Glutamatergic neuron (in vitro differentiated cells): ENCODE measurements around the gene CCDC18. TPM values are rescaled to one million over a fixed set of nuclear protein-coding genes. Genes with fewer than 3 reads are reported as not detected.

ENCODE experiments used
- DNase-seq: peaks from one replicate; pipeline ENCODE4 v3.0.0; 2022
- H3K27ac Mint-ChIP-seq: one replicate; pipeline ENCODE4 v1.8.0; 2020; ENCODE audit warnings: mild to moderate bottlenecking, mixed read lengths, inconsistent platforms; ENCODE audit not compliant: unreplicated experiment
- H3K27me3 Mint-ChIP-seq: one replicate; pipeline ENCODE4 v1.8.0; 2020; ENCODE audit warnings: mild to moderate bottlenecking, moderate library complexity, mixed read lengths, inconsistent platforms; ENCODE audit not compliant: unreplicated experiment
- H3K36me3 Mint-ChIP-seq: one replicate; pipeline ENCODE4 v1.8.0; 2020; ENCODE audit warnings: mild to moderate bottlenecking, mixed read lengths, inconsistent platforms; ENCODE audit not compliant: unreplicated experiment
- H3K4me1 Mint-ChIP-seq: one replicate; pipeline ENCODE4 v1.8.0; 2020; ENCODE audit warnings: mild to moderate bottlenecking, low read depth, mixed read lengths, inconsistent platforms; ENCODE audit not compliant: unreplicated experiment
- H3K4me3 Mint-ChIP-seq: one replicate; pipeline ENCODE4 v1.8.0; 2020; ENCODE audit warnings: mild to moderate bottlenecking, mixed read lengths, inconsistent platforms; ENCODE audit not compliant: unreplicated experiment
- H3K9me3 Mint-ChIP-seq: one replicate; pipeline ENCODE4 v1.8.0; 2020; ENCODE audit warnings: mild to moderate bottlenecking, moderate library complexity, mixed read lengths, inconsistent platforms; ENCODE audit not compliant: unreplicated experiment
- total RNA-seq: library from RNA; stranded (reverse); fragmentation: NEBNext Ultra II Directional; extraction: Animal tissue kit (Norgen Biotek cat#: 25700); gene quantifications from one replicate; pipeline ENCODE4 v1.2.1, GENCODE V29; 2021; ENCODE audit not compliant: unreplicated experiment
- TF ChIP-seq, protein P1 (sequence below): fragments of 200-600 bp; sonication (generic); IDR thresholded peaks from one replicate; pipeline ENCODE4 v1.5.0; 2021; ENCODE audit not compliant: partially characterized antibody, unreplicated experiment

The CCDC18 gene
- total RNA-seq, 1 donor from 2014 or later, result 9.9 TPM

DNA sequence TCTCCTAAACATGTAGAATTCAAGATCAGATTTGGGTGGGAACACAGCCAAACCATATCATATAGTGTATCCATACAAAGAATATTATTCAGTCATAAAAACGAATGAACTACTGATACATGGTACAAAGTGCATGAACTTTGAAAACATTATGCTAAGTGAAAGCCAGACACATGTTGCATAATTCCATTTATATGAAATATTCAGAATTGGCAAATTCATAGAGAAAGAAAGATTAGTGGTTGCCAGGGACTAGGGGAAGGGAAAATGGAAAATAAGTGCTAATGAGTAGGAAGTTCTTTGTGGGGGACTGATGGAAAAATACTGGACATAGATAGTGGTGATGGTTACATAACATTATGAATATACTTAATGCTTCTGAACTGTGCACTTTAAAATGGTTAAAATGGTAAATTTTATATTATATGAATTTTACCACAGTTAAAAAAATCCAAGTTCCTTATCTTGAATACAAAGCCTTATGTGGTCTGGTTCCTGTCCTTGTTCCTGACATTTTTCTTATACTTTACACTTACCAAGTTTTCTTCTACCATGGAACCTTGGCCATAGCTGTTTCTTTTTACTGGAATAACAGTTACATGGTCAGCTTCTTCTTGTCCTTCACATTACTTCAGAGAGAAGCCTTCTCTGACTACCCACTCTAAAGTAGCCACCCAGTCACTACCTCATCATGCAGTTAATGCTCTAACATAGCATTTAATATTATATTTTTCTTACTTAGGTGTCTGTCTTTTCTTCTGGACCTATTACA, 64.0 kb downstream of the CCDC18 start:
- Mint-ChIP-seq H3K27ac (no peak overlapping the region), H3K36me3 (peaks cover 26% of the 10 kb centered on the region), H3K4me1 (no peaks in the 10 kb centered on the region), H3K27me3 (peaks cover 3% of the 10 kb centered on the region), H3K4me3 (no peak overlapping the region), H3K9me3 (peaks cover 6% of the 10 kb centered on the region)
- no peak for DNase-seq
- TF ChIP-seq, protein P1, sequence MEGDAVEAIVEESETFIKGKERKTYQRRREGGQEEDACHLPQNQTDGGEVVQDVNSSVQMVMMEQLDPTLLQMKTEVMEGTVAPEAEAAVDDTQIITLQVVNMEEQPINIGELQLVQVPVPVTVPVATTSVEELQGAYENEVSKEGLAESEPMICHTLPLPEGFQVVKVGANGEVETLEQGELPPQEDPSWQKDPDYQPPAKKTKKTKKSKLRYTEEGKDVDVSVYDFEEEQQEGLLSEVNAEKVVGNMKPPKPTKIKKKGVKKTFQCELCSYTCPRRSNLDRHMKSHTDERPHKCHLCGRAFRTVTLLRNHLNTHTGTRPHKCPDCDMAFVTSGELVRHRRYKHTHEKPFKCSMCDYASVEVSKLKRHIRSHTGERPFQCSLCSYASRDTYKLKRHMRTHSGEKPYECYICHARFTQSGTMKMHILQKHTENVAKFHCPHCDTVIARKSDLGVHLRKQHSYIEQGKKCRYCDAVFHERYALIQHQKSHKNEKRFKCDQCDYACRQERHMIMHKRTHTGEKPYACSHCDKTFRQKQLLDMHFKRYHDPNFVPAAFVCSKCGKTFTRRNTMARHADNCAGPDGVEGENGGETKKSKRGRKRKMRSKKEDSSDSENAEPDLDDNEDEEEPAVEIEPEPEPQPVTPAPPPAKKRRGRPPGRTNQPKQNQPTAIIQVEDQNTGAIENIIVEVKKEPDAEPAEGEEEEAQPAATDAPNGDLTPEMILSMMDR, result no peak

DNA sequence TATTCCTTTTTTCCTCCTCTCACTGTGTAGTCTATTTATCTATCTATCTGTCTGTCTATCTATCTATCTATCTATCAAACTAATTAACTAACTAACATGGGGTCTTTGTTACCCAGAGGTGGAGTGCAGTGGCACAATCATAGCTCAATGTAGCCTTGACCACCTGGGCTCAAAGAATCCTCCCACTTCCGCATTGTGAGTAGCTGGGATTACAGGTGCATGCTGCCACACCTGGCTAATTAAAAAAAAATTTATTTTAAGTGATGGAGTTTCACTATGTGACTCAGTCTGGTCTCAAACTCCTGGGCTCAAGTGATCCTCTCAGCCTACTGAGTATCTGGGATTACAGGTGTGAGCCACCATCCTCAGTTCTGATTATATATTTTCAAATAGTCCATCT, 71.4 kb downstream of the CCDC18 start:
- Mint-ChIP-seq H3K9me3 (peaks cover 4% of the 10 kb centered on the region), H3K4me1 (no peaks in the 10 kb centered on the region), H3K27ac (no peak overlapping the region), H3K4me3 (no peak overlapping the region), H3K36me3 (peaks cover 21% of the 10 kb centered on the region), H3K27me3 (peaks cover 1% of the 10 kb centered on the region)
- TF ChIP-seq, protein P1, result no peak
- DNase-seq, result no peak

DNA sequence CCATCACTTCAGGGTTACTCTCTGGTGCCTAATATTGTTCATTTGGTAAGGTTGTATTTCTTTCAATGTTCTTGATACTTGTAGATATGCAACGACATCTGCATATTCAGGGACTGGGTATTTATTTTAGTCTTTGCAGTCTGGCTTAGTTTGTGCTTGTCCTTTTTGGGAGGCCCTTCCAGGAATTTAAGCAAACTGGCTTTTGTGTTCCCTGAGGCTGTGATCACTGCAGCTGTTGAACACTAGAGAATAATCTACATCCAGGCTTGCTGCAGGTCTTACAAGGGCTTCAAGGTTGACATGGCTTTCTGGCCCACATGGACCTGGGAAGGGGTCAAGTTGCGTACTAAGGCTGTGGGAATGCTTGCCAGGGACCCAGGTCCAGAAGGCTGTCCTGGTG, 72.1 kb downstream of the CCDC18 start:
- Mint-ChIP-seq H3K27me3 (peaks cover 1% of the 10 kb centered on the region), H3K4me1 (no peaks in the 10 kb centered on the region), H3K36me3 (peaks cover 21% of the 10 kb centered on the region), H3K4me3 (no peak overlapping the region), H3K9me3 (peaks cover 4% of the 10 kb centered on the region), H3K27ac (no peak overlapping the region)
- no peak for DNase-seq
- TF ChIP-seq, protein P1, result no peak

DNA sequence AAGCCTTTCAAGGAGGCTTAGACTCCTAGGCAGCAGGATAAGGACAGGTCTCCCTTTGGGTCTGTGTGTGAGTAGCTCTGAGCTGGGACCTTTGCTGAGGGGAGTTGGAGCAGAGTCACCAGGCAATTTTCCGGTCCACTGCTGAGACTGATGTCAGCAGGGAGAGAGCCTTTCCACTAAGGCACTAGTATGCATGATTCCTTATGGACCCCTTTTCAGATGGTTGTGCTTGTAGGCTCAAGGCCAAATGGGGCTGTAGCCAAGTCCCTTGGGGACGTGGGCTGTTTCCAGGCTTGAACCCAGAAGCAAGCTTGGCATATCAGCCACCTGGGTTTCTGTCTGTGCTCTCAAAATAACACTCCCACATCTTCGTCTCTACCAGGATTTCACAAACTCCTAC, 73.0 kb downstream of the CCDC18 start:
- no peak for DNase-seq
- H3K9me3 Mint-ChIP-seq, result peaks cover 4% of the 10 kb centered on the region
- H3K27me3 Mint-ChIP-seq, result peaks cover 1% of the 10 kb centered on the region
- TF ChIP-seq, protein P1, result no peak
- H3K27ac Mint-ChIP-seq, result no peak overlapping the region
- no peaks in the 10 kb centered on the region for H3K4me1 Mint-ChIP-seq
- H3K36me3 Mint-ChIP-seq, result peaks cover 21% of the 10 kb centered on the region
- H3K4me3 Mint-ChIP-seq, result no peak overlapping the region

DNA sequence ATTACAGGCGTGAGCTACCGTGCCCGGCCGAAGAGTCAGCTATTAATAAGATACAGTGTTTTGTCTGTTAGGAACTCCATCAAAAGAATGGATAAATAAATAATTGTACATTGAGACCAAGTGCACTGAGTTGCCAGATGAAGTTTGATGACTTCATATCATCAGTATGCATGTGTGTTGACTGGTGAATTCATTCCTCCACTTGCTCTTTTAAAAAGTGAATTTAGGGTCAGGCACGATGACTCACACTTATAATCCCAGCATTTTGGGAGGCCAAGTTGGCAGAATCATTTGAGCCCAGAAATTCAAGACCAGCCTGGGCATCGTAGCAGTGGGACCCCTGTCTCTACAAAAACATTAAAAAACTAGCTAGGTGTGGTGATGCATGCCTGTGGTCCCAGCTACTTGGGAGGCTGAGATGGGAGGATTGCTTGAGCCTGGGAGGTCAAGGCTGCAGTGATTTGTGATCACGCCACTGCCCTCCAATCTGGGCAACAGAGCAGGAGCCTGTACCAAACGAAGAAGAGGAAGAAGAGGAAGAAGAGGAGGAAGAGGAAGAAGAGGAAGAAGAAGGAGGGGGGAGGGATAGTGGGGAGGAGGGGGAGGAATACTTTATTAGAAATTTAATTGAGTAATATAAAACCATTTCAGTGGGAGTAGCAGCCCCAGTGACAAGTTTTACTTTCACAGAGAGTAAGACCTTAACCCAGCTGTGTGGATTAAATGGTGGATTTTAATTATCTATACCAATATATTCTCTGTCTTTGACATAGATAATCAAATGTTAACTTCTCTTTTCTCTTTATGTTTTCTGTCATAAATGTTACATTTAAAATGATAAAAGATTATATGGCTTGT, 74.9 kb downstream of the CCDC18 start:
- Mint-ChIP-seq H3K27me3 (peaks cover 1% of the 10 kb centered on the region), H3K4me1 (no peaks in the 10 kb centered on the region), H3K9me3 (peaks cover 4% of the 10 kb centered on the region), H3K27ac (no peak overlapping the region), H3K4me3 (no peak overlapping the region), H3K36me3 (peaks cover 21% of the 10 kb centered on the region)
- TF ChIP-seq, protein P1, result no peak
- DNase-seq, result no peak
